Natural killer cell (primary cell): ENCODE results near the gene NUCB2. TPM values are rescaled to one million over a fixed set of nuclear protein-coding genes. Genes with fewer than 3 reads are reported as not detected.
"Not testable (repeated sequence)": the region's sequence is repeated elsewhere in the genome, so short reads cannot be mapped to it uniquely, and the experiment has no call there.

Experiments used
- ATAC-seq, 3 donors: fragments of 150-1000 bp in 2 of 3; fragments of 200-7000 bp in 1 of 3; cut with Tn5 transposase; 1 replicate in 1 of 3; 2 replicates in 2 of 3; pipeline ENCODE4 v1.10.0; 2021; ENCODE audit warnings: mild to moderate bottlenecking in 2 of 3, moderate library complexity in 2 of 3
- DNase-seq, 2 donors: peaks; one replicate each; pipeline versions ENCODE4 v3.0.0 to v3.0.0-alpha.2; 2013 to 2021; ENCODE audit warnings: mixed read lengths in 1 of 2
- H3K27ac ChIP-seq: one replicate; pipeline ENCODE4 v1.5.1; 2013; ENCODE audit warnings: mild to moderate bottlenecking, low read length
- H3K27me3 ChIP-seq: one replicate; pipeline ENCODE4 v1.6.1; 2013; ENCODE audit warnings: low read length; ENCODE audit not compliant: control insufficient read depth, insufficient read depth
- H3K36me3 ChIP-seq: one replicate; pipeline ENCODE4 v1.6.1; 2013; ENCODE audit warnings: low read length; ENCODE audit not compliant: control insufficient read depth, insufficient read depth
- H3K4me1 ChIP-seq: one replicate; pipeline ENCODE4 v1.6.1; 2013; ENCODE audit warnings: low read length; ENCODE audit not compliant: control insufficient read depth, insufficient read depth
- H3K4me3 ChIP-seq: one replicate; pipeline ENCODE4 v1.5.1; 2013; ENCODE audit warnings: low read length
- H3K9me3 ChIP-seq: one replicate; pipeline ENCODE4 v1.6.1; 2013; ENCODE audit warnings: low read length; ENCODE audit not compliant: control insufficient read depth, insufficient read depth
- H3K27ac Mint-ChIP-seq, 2 donors: one replicate each; pipeline ENCODE4 v1.8.0; 2022; ENCODE audit warnings: mild to moderate bottlenecking in 2 of 2, mixed read lengths in 2 of 2, moderate library complexity in 1 of 2
- H3K27me3 Mint-ChIP-seq, 2 donors: one replicate each; pipeline ENCODE4 v1.8.0; 2022; ENCODE audit warnings: low read depth in 2 of 2, mixed read lengths in 2 of 2
- H3K36me3 Mint-ChIP-seq: one replicate; pipeline ENCODE4 v1.8.0; 2022; ENCODE audit warnings: mixed read lengths
- H3K4me1 Mint-ChIP-seq, 2 donors: one replicate each; pipeline ENCODE4 v1.8.0; 2022; ENCODE audit warnings: mixed read lengths in 2 of 2
- H3K4me3 Mint-ChIP-seq: one replicate; pipeline ENCODE4 v1.8.0; 2022; ENCODE audit warnings: mild to moderate bottlenecking, moderate library complexity, mixed read lengths
- H3K9me3 Mint-ChIP-seq, 2 donors: one replicate each; pipeline ENCODE4 v1.8.0; 2022; ENCODE audit warnings: mixed read lengths in 2 of 2
- WGBS: methylation state at CpG from one replicate; pipeline ENCODE4 v1.1.7; 2013; ENCODE audit warnings: missing lambda C conversion rate; ENCODE audit not compliant: insufficient coverage; 5-methylcytosine and 5-hydroxymethylcytosine counted together
- intact Hi-C: fragments of 100-400 bp; cut with micrococcal nuclease; formaldehyde crosslinking; loops from one replicate; pipeline ENCODE4 v1.14.2; 2022
- total RNA-seq, 4 donors: library from RNA; stranded (reverse); fragments of 120-200 nt in 1 of 4; gene quantifications; one replicate each; pipeline versions ENCODE4 v1.2.3 to v1.2.4, GENCODE V29; 2013 to 2022
- TF ChIP-seq, protein P1 (sequence below): fragments of 200-600 bp; IDR thresholded peaks from one replicate; pipeline ENCODE4 v1.8.0; 2022; ENCODE audit warnings: antibody characterized with exemption

Gene NUCB2
- 100 to 1,000 TPM in 1 of 3 donors, 10 to 100 TPM in 2; 70.7 to 101 (median 81.4) TPM for total RNA-seq
- total RNA-seq (2013) = 103 TPM

GRCh38 chr11:17276236-17277023 is at the start of gene NUCB2:
Gene NUCB2 (plus strand): TSS chr11:17276739. CDS start chr11:17295324, 18,585 bp downstream.
- no peaks in the 10 kb centered on the region for H3K36me3 Mint-ChIP-seq
- peak within 1 kb of the TSS; percentile 81 for H3K27ac ChIP-seq

DNA sequence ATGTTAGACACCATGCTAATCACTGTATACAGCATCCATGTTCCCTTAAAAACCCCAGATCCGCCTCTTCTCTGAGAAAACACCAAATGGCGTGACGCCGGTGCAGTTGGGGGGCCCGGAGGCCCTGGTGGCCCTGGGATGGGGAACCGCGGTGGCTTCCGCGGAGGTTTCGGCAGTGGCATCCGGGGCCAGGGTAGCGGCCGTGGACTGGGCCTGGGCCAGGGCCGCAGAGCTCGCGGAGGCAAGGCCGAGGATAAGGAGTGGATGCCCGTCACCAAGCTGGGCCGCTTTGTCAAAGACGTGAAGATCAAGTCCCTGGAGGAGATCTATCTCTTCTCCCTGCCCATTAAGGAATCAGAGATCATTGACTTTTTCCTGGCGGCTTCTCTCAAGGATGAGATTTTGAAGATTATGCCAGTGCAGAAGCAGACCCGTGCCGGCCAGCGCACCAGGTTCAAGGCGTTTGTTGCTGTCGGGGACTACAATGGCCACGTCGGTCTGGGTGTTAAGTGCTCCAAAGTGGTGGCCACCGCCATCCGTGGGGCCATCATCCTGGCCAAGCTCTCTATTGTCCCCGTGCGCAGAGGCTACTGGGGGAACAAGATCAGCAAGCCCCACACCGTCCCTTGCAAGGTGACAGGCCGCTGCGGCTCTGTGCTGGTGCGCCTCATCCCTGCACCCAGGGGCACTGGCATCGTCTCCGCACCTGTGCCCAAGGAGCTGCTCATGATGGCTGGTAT is 48.2 kb upstream of the NUCB2 start:
- H3K27me3 ChIP-seq, H3K4me1 ChIP-seq, intact Hi-C loops, H3K27ac Mint-ChIP-seq, H3K36me3 Mint-ChIP-seq, DNase-seq, H3K27ac ChIP-seq, ATAC-seq, H3K9me3 Mint-ChIP-seq, H3K4me3 Mint-ChIP-seq, H3K36me3 ChIP-seq, H3K4me3 ChIP-seq, H3K27me3 Mint-ChIP-seq, H3K9me3 ChIP-seq: not testable (repeated sequence)
- H3K4me1 Mint-ChIP-seq = peaks cover 6 to 12% of the 10 kb centered on the region in 2 donors
- 95% methylated on average over 34 of the region's 38 CpGs for WGBS

More at GRCh38 chr11:17276236-17277023, at the start of gene NUCB2:
- no peaks in the 10 kb centered on the region for H3K9me3 Mint-ChIP-seq
- peaks cover 28 to 29% of the 10 kb centered on the region in 2 donors for H3K4me1 Mint-ChIP-seq
- Histone ChIP-seq H3K36me3 (no peaks in the 10 kb centered on the region), H3K27me3 (no peaks in the 10 kb centered on the region), H3K4me3 (peak within 1 kb of the TSS; percentile 70), H3K9me3 (no peaks in the 10 kb centered on the region), H3K4me1 (peaks cover 17% of the 10 kb centered on the region)
- peak within 1 kb of the TSS; percentile 81 for H3K4me3 Mint-ChIP-seq
- WGBS = under 1% methylated on average over 75 of the region's 75 CpGs
- H3K27me3 Mint-ChIP-seq = no peaks in the 10 kb centered on the region
- DNase-seq = peak; percentile 96 to 97
- peak; percentile 92 to 98 (median 96) for ATAC-seq
- intact Hi-C loops = loop anchor here (1.0 to 10.0 kb wide), 4 partner anchors 44 to 539 kb away; partner anchors contain the start of genes C11orf58, NCR3LG1 and RPS13
- H3K27ac Mint-ChIP-seq = peak within 1 kb of the TSS; percentile 80 to 98
- TF ChIP-seq, protein P1, sequence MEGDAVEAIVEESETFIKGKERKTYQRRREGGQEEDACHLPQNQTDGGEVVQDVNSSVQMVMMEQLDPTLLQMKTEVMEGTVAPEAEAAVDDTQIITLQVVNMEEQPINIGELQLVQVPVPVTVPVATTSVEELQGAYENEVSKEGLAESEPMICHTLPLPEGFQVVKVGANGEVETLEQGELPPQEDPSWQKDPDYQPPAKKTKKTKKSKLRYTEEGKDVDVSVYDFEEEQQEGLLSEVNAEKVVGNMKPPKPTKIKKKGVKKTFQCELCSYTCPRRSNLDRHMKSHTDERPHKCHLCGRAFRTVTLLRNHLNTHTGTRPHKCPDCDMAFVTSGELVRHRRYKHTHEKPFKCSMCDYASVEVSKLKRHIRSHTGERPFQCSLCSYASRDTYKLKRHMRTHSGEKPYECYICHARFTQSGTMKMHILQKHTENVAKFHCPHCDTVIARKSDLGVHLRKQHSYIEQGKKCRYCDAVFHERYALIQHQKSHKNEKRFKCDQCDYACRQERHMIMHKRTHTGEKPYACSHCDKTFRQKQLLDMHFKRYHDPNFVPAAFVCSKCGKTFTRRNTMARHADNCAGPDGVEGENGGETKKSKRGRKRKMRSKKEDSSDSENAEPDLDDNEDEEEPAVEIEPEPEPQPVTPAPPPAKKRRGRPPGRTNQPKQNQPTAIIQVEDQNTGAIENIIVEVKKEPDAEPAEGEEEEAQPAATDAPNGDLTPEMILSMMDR = no peak

DNA sequence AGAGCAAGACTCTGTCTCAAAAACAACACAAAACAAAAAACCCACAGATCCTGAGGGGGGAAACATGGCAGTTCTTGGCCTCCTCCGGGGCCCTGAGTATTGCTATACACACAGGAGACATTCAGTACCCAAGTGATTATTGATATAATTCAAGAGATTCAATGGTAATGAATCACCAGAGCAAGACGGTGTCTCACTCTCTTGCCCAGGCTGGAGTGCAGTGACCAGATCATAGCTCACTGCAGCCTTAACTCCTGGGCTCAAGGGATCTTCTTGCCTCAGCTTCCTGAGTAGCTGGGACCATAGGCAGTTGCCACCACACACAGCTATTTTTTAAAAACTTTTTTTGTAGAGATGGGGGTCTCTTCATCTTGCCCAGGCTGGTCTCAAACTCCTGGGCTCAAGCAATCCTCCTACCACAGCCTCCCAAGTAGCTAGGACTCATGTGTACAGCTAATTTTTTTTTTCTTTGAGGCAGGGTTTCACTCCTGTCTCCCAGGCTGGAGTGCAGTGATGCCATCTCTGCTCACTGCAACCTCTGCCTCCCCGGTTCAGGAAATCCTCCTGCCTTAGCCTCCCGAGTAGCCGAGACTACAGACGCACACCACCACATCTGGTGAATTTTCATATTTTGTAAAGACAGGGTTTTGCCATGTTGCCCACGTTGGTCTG is 46.9 kb upstream of the NUCB2 start:
- no peak overlapping the region for H3K4me3 Mint-ChIP-seq
- peak overlapping the region in 1 of 2 donors; percentile 7 for H3K27ac Mint-ChIP-seq
- 70% methylated on average over 7 of the region's 7 CpGs for WGBS
- Histone ChIP-seq H3K36me3 (no peaks in the 10 kb centered on the region), H3K27me3 (no peaks in the 10 kb centered on the region), H3K27ac (no peak overlapping the region), H3K4me1 (peaks cover 5% of the 10 kb centered on the region), H3K9me3 (no peaks in the 10 kb centered on the region), H3K4me3 (no peak overlapping the region)
- intact Hi-C loops = loop anchor here (1.0 to 10.0 kb wide), 5 partner anchors 48 to 453 kb away; partner anchors contain the start of genes NCR3LG1 and NUCB2
- no peaks in the 10 kb centered on the region for H3K27me3 Mint-ChIP-seq
- H3K36me3 Mint-ChIP-seq = no peaks in the 10 kb centered on the region
- DNase-seq = no peak
- TF ChIP-seq, protein P1 = no peak
- no peaks in the 10 kb centered on the region for H3K9me3 Mint-ChIP-seq
- ATAC-seq = peak in 1 of 3 donors; percentile 10
- H3K4me1 Mint-ChIP-seq = peaks cover 6 to 12% of the 10 kb centered on the region in 2 donors
